Tibial nerve (tissue), 4 donors: Measurements from ENCODE around the gene HOXB5.
A peak's percentile ranks its signal among the peaks of the same experiment; 100 is the strongest.

Experiments
- CTCF ChIP-seq, 5 experiments: fragments of 200-600 bp in 3 of 5; fragments of 450-650 bp in 2 of 5; sonication (generic) in 3 of 5; IDR thresholded peaks; one replicate each; pipeline ENCODE4 v1.5.1; 2016 to 2019; ENCODE audit warnings: antibody characterized with exemption in 5 of 5, mild to moderate bottlenecking in 3 of 5, moderate library complexity in 2 of 5
- EP300 ChIP-seq, 2 donors: sonication (generic); formaldehyde crosslinking; IDR thresholded peaks; one replicate each; pipeline ENCODE4 v1.6.1; 2017; ENCODE audit warnings: antibody characterized with exemption in 2 of 2, mild to moderate bottlenecking in 1 of 2
- POLR2A ChIP-seq, 2 donors: fragments of 450-650 bp; IDR thresholded peaks; one replicate each; pipeline ENCODE4 v1.6.1; 2017; ENCODE audit warnings: antibody characterized with exemption in 2 of 2, mild to moderate bottlenecking in 2 of 2, moderate library complexity in 2 of 2

DNA sequence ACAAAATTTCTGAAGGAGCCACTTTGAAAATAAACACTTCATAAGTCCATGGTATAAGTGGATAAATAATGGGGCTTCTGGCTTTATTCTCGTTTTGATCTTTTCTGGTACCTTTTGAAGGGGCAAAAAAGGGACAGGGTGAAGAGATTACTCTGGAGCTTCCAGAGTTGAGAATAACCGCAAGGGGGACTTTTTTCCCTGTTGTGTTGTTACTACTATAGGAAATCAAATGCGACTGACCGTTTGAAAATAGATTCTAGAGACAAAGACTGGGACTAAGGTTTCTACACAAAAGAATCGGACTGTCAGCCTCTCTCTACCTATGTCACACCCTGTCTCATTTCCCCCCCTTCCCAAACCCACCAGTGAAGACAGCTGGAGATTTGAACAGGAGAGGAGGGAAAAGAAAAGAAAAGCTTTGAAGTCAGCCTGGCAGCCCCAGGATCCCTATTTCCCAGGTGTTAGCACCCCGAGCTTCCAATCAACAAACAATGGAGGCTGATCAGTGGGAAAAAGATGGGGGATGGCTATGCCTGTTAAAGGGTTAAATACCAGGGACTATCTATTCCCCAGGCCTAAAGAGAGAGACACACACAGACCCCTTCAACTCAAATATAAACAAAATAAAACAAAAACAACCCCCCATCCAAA, 23.8 kb downstream of the HOXB5 start:
- TF ChIP-seq CTCF (IDR thresholded peaks at IDR 0.05), result peak in 1 of 5 experiments; percentile 12
- no peak for TF ChIP-seq POLR2A (IDR thresholded peaks at IDR 0.05)
- TF ChIP-seq EP300 (IDR thresholded peaks at IDR 0.05), result no peak
